HG03025 (cell line): ENCODE results near the gene CARS2.
"Not testable (repeated sequence)": the region's sequence is repeated elsewhere in the genome, so short reads cannot be mapped to it uniquely, and the experiment has no call there.

Source experiments
- ATAC-seq: cut with Tn5 transposase; IDR thresholded peaks from one replicate; pipeline ENCODE4 v1.9.1; 2021; ENCODE audit warnings: mild to moderate bottlenecking, moderate library complexity; ENCODE audit not compliant: unreplicated experiment, low FRiP score

Gene CARS2

GRCh38 chr13:110641055-110642015 is 64.6 kb downstream of the CARS2 start:
- no peak for ATAC-seq

GRCh38 chr13:110640591-110641029 is 65.3 kb downstream of the CARS2 start:
- no peak for ATAC-seq

- ATAC-seq, result no peak
Observed at GRCh38 chr13:110639935-110640334, 66.0 kb downstream of the CARS2 start.

- no peak for ATAC-seq
Observed at GRCh38 chr13:110638814-110639806, 66.8 kb downstream of the CARS2 start.

GRCh38 chr13:110638257-110638656 is 67.7 kb downstream of the CARS2 start:
- no peak for ATAC-seq

GRCh38 chr13:110637747-110638146 is 68.2 kb downstream of the CARS2 start:
- ATAC-seq, result no peak

GRCh38 chr13:110637275-110637674 is 68.6 kb downstream of the CARS2 start:
- no peak for ATAC-seq

GRCh38 chr13:110636701-110637201 is 69.2 kb downstream of the CARS2 start:
- ATAC-seq, result no peak

- ATAC-seq, result no peak
Observed at GRCh38 chr13:110636053-110636475, 69.9 kb downstream of the CARS2 start.

- ATAC-seq, result no peak
Observed at GRCh38 chr13:110635405-110636002, 70.4 kb downstream of the CARS2 start.

GRCh38 chr13:110634558-110634957 is 71.4 kb downstream of the CARS2 start:
- no peak for ATAC-seq

GRCh38 chr13:110633776-110634175 is 72.1 kb downstream of the CARS2 start:
- no peak for ATAC-seq

GRCh38 chr13:110632255-110632654 is 73.7 kb downstream of the CARS2 start:
- not testable (repeated sequence) for ATAC-seq

GRCh38 chr13:110630566-110631119 is 75.3 kb downstream of the CARS2 start:
- ATAC-seq, result no peak

- ATAC-seq, result no peak
Observed at GRCh38 chr13:110629735-110630134, 76.2 kb downstream of the CARS2 start.

GRCh38 chr13:110628952-110629701 is 76.8 kb downstream of the CARS2 start:
- no peak for ATAC-seq

- no peak for ATAC-seq
Observed at GRCh38 chr13:110628477-110628793, 77.5 kb downstream of the CARS2 start.

GRCh38 chr13:110627761-110628476 is 78.0 kb downstream of the CARS2 start:
- no peak for ATAC-seq

GRCh38 chr13:110627351-110627750 is 78.6 kb downstream of the CARS2 start:
- no peak for ATAC-seq
